ENCODE results near the gene PMM2.

GRCh38 chr16:8826278-8826879 is 28.7 kb downstream of the PMM2 start:
- TF ChIP-seq CTCF (IDR thresholded peaks at IDR 0.05), result no peak
- TF ChIP-seq EZH2 (IDR thresholded peaks at IDR 0.05), result no peak
- no peak for TF ChIP-seq EZH2phosphoT487 (IDR thresholded peaks at IDR 0.05)

All from neural progenitor cell (in vitro differentiated cells).